ENCODE measurements around the gene KIF26B.

The KIF26B gene

GRCh38 chr1:245526141-245526540 is 371.4 kb downstream of the KIF26B start:
- Histone ChIP-seq H3K36me3 (ENCODE audit: insufficient read depth, low read length) (no peaks in the 10 kb centered on the region), H3K9ac (ENCODE audit: low read depth, low read length) (no peak overlapping the region), H3K4me1 (ENCODE audit: insufficient read depth, low read length) (no peaks in the 10 kb centered on the region), H3K9me3 (ENCODE audit: control insufficient read depth, insufficient read depth, low read length) (no peaks in the 10 kb centered on the region)

GRCh38 chr1:245528258-245528635 is 373.5 kb downstream of the KIF26B start:
- Histone ChIP-seq H3K9me3 (ENCODE audit: control insufficient read depth, insufficient read depth, low read length) (no peaks in the 10 kb centered on the region), H3K36me3 (ENCODE audit: insufficient read depth, low read length) (no peaks in the 10 kb centered on the region), H3K4me1 (ENCODE audit: insufficient read depth, low read length) (no peaks in the 10 kb centered on the region), H3K9ac (ENCODE audit: low read depth, low read length) (no peak overlapping the region)

GRCh38 chr1:245530937-245531336 is 376.2 kb downstream of the KIF26B start:
- Histone ChIP-seq H3K36me3 (ENCODE audit: insufficient read depth, low read length) (no peaks in the 10 kb centered on the region), H3K4me1 (ENCODE audit: insufficient read depth, low read length) (no peaks in the 10 kb centered on the region), H3K9ac (ENCODE audit: low read depth, low read length) (no peak overlapping the region), H3K9me3 (ENCODE audit: control insufficient read depth, insufficient read depth, low read length) (no peaks in the 10 kb centered on the region)

GRCh38 chr1:245537992-245538391 is 383.2 kb downstream of the KIF26B start:
- no peaks in the 10 kb centered on the region; the same call in 1 of the 2 replicates for H3K36me3 ChIP-seq (ENCODE audit: insufficient read depth, low read length)
- H3K9me3 ChIP-seq (ENCODE audit: control insufficient read depth, insufficient read depth, low read length): no peaks in the 10 kb centered on the region
- H3K4me1 ChIP-seq (ENCODE audit: insufficient read depth, low read length): no peaks in the 10 kb centered on the region
- H3K9ac ChIP-seq (ENCODE audit: low read depth, low read length): no peak overlapping the region

- Histone ChIP-seq H3K9me3 (ENCODE audit: control insufficient read depth, insufficient read depth, low read length) (no peaks in the 10 kb centered on the region), H3K4me1 (ENCODE audit: insufficient read depth, low read length) (no peaks in the 10 kb centered on the region), H3K9ac (ENCODE audit: low read depth, low read length) (no peak overlapping the region), H3K36me3 (ENCODE audit: insufficient read depth, low read length) (no peaks in the 10 kb centered on the region; the same call in 1 of the 2 replicates)
Measured at GRCh38 chr1:245538671-245539070, 383.9 kb downstream of the KIF26B start.

GRCh38 chr1:245541369-245541768 is 386.6 kb downstream of the KIF26B start:
- Histone ChIP-seq H3K9me3 (ENCODE audit: control insufficient read depth, insufficient read depth, low read length) (no peaks in the 10 kb centered on the region), H3K9ac (ENCODE audit: low read depth, low read length) (no peak overlapping the region), H3K36me3 (ENCODE audit: insufficient read depth, low read length) (no peaks in the 10 kb centered on the region; the same call in 1 of the 2 replicates), H3K4me1 (ENCODE audit: insufficient read depth, low read length) (no peaks in the 10 kb centered on the region)

- H3K36me3 ChIP-seq (ENCODE audit: insufficient read depth, low read length): no peaks in the 10 kb centered on the region; the same call in 1 of the 2 replicates
- no peak overlapping the region for H3K9ac ChIP-seq (ENCODE audit: low read depth, low read length)
- no peaks in the 10 kb centered on the region for H3K9me3 ChIP-seq (ENCODE audit: control insufficient read depth, insufficient read depth, low read length)
- H3K4me1 ChIP-seq (ENCODE audit: insufficient read depth, low read length): no peaks in the 10 kb centered on the region
Measured at GRCh38 chr1:245542365-245542764, 387.6 kb downstream of the KIF26B start.

GRCh38 chr1:245544236-245544635 is 389.5 kb downstream of the KIF26B start:
- H3K4me1 ChIP-seq (ENCODE audit: insufficient read depth, low read length): no peaks in the 10 kb centered on the region
- H3K9ac ChIP-seq (ENCODE audit: low read depth, low read length): no peak overlapping the region
- H3K36me3 ChIP-seq (ENCODE audit: insufficient read depth, low read length): no peaks in the 10 kb centered on the region; the same call in 1 of the 2 replicates
- no peaks in the 10 kb centered on the region for H3K9me3 ChIP-seq (ENCODE audit: control insufficient read depth, insufficient read depth, low read length)

- H3K9ac ChIP-seq (ENCODE audit: low read depth, low read length): no peak overlapping the region
- H3K4me1 ChIP-seq (ENCODE audit: insufficient read depth, low read length): 0 out of 2 replicates have a peak, but pooled peaks cover 3% of the 10 kb centered on the region
- no peaks in the 10 kb centered on the region for H3K36me3 ChIP-seq (ENCODE audit: insufficient read depth, low read length)
- no peaks in the 10 kb centered on the region for H3K9me3 ChIP-seq (ENCODE audit: control insufficient read depth, insufficient read depth, low read length)
Measured at GRCh38 chr1:245546875-245547274, 392.1 kb downstream of the KIF26B start.

- H3K9ac ChIP-seq (ENCODE audit: low read depth, low read length): no peak overlapping the region
- H3K36me3 ChIP-seq (ENCODE audit: insufficient read depth, low read length): no peaks in the 10 kb centered on the region
- no peaks in the 10 kb centered on the region for H3K9me3 ChIP-seq (ENCODE audit: control insufficient read depth, insufficient read depth, low read length)
- 0 out of 2 replicates have a peak, but pooled peaks cover 3% of the 10 kb centered on the region for H3K4me1 ChIP-seq (ENCODE audit: insufficient read depth, low read length)
Measured at GRCh38 chr1:245549996-245550719, 395.4 kb downstream of the KIF26B start.

GRCh38 chr1:245550720-245551043 is 395.9 kb downstream of the KIF26B start:
- Histone ChIP-seq H3K9ac (ENCODE audit: low read depth, low read length) (no peak overlapping the region), H3K4me1 (ENCODE audit: insufficient read depth, low read length) (0 out of 2 replicates have a peak, but pooled peaks cover 3% of the 10 kb centered on the region), H3K36me3 (ENCODE audit: insufficient read depth, low read length) (no peaks in the 10 kb centered on the region), H3K9me3 (ENCODE audit: control insufficient read depth, insufficient read depth, low read length) (no peaks in the 10 kb centered on the region)

- Histone ChIP-seq H3K9ac (ENCODE audit: low read depth, low read length) (no peak overlapping the region), H3K9me3 (ENCODE audit: control insufficient read depth, insufficient read depth, low read length) (no peaks in the 10 kb centered on the region), H3K36me3 (ENCODE audit: insufficient read depth, low read length) (no peaks in the 10 kb centered on the region), H3K4me1 (ENCODE audit: insufficient read depth, low read length) (0 out of 2 replicates have a peak, but pooled peaks cover 3% of the 10 kb centered on the region)
Measured at GRCh38 chr1:245551536-245551935, 396.8 kb downstream of the KIF26B start.

GRCh38 chr1:245552331-245552730 is 397.5 kb downstream of the KIF26B start:
- H3K9me3 ChIP-seq (ENCODE audit: control insufficient read depth, insufficient read depth, low read length): no peaks in the 10 kb centered on the region
- H3K4me1 ChIP-seq (ENCODE audit: insufficient read depth, low read length): 0 out of 2 replicates have a peak, but pooled peaks cover 3% of the 10 kb centered on the region
- no peak overlapping the region for H3K9ac ChIP-seq (ENCODE audit: low read depth, low read length)
- H3K36me3 ChIP-seq (ENCODE audit: insufficient read depth, low read length): no peaks in the 10 kb centered on the region

GRCh38 chr1:245556057-245556456 is 401.3 kb downstream of the KIF26B start:
- no peaks in the 10 kb centered on the region for H3K9me3 ChIP-seq (ENCODE audit: control insufficient read depth, insufficient read depth, low read length)
- H3K4me1 ChIP-seq (ENCODE audit: insufficient read depth, low read length): no peaks in the 10 kb centered on the region
- no peak overlapping the region for H3K9ac ChIP-seq (ENCODE audit: low read depth, low read length)
- H3K36me3 ChIP-seq (ENCODE audit: insufficient read depth, low read length): no peaks in the 10 kb centered on the region

- H3K9me3 ChIP-seq (ENCODE audit: control insufficient read depth, insufficient read depth, low read length): no peaks in the 10 kb centered on the region
Measured at GRCh38 chr1:245558069-245558468, 403.3 kb downstream of the KIF26B start.

More at GRCh38 chr1:245558069-245558468, 403.3 kb downstream of the KIF26B start:
- Histone ChIP-seq H3K4me1 (ENCODE audit: insufficient read depth, low read length) (no peaks in the 10 kb centered on the region), H3K36me3 (ENCODE audit: insufficient read depth, low read length) (no peaks in the 10 kb centered on the region), H3K9ac (ENCODE audit: low read depth, low read length) (no peak overlapping the region)

All from ES-I3 (cell line).